GM21447 (cell line): ENCODE results near the gene GPA33.

Experiments used
- ATAC-seq: cut with Tn5 transposase; IDR thresholded peaks from one replicate; pipeline ENCODE4 v1.9.1; 2021; ENCODE audit not compliant: unreplicated experiment

GPA33 gene

GRCh38 chr1:167090314-167090942 is at the start of gene GPA33:
Gene GPA33, minus strand, starts transcription at chr1:167090377. Its CDS starts 90 bp downstream, at chr1:167090287.
- ATAC-seq = peak; percentile 59

- no peak for ATAC-seq
Measured at GRCh38 chr1:167138703-167139102, 48.5 kb upstream of the GPA33 start.

- no peak for ATAC-seq
Measured at GRCh38 chr1:167137793-167138510, 47.8 kb upstream of the GPA33 start.

- no peak for ATAC-seq
Measured at GRCh38 chr1:167137332-167137781, 47.2 kb upstream of the GPA33 start.

- no peak for ATAC-seq
Measured at GRCh38 chr1:167136806-167137205, 46.6 kb upstream of the GPA33 start.

DNA sequence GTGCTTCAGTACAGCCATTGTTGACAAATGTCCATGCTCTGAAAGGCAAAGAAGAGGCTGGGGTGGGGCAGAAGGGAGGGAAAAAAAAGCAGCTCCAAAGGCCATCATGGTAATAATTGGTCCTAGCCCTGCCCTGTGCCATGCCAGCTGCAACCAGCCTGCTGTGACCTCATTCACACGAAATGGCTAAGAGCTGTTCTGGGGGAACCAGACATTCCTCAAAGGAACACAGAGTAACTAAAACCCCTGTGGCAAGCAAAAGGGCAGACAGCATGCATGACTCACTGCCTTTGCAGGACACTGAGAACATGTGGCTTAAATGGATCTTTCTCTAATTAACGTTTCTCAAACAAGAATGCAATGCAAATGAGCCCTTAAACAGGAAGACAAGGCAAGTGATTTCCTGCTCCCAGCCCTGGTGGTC is 46.0 kb upstream of the GPA33 start:
- no peak for ATAC-seq

DNA sequence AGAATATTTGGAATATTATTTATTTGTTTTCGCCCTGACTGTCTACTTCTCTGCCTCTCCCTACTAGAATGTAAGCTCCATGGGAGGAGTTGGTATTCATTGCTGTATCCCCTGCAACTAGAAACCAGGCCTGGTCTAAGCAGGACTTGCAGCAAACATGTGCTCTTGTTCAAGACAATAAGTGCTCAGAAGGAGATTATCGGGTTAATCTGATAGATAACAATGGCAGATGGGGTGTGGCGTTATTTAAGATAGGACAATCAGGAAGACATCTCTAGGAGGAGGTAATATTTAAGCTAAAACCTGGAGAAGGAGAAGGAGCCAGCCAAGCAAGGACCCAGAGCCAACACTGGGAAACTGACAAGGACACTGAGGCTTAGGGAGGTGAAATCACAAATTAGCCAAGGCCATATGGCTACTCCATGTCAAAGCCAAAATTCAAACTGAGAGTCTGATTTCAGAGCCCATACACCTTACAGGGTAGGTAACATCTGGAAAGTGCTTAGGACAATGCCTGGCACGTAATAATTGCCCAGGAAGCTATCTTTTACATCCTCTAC is 45.2 kb upstream of the GPA33 start:
- ATAC-seq = no peak

GRCh38 chr1:167132301-167133010 is 42.3 kb upstream of the GPA33 start:
- no peak for ATAC-seq

- no peak for ATAC-seq
Measured at GRCh38 chr1:167130829-167131510, 40.8 kb upstream of the GPA33 start.

DNA sequence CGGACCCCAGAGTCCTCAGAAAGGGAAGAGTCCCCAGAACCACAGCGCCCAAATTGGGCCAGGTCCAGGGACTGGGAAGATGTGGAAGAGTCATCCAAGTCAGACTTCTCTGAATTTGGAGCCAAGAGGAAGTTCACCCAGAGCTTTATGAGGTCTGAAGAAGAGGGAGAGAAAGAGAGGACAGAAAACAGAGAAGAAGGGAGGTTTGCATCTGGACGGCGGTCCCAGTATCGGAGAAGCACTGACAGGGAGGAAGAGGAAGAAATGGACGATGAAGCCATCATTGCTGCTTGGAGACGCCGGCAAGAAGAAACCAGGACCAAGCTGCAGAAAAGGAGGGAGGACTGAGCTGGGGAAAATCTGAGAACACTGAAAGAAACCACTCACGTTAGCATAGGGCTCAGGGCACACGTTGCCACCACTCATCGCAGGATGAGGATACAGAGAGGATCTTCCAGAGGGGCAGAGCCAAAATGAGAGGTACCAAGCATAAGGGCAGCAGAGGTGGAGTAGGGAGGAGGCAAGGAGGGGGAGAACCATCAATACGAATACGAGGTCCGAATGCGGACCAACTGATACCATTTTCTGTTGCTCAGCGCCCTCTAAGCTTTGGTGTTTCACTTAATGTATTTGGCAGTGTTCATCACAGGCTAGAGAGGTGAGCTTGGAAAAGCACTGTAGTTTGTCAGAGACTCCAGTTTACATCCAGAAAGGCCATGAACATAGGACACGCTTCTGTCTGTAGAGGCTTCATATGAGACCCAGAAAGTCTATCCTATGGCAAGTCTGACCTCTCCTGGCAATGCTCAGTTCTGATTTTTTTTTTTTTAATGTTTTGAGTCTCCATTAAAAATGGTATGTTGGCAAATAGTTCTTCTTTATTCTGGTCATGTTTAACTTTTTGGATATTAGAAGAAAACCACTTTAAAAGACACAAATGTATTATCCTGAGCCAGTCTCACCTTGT is 38.4 kb upstream of the GPA33 start:
- no peak for ATAC-seq

- ATAC-seq = no peak
Measured at GRCh38 chr1:167127661-167128060, 37.5 kb upstream of the GPA33 start.

GRCh38 chr1:167127236-167127635 is 37.1 kb upstream of the GPA33 start:
- ATAC-seq = no peak

DNA sequence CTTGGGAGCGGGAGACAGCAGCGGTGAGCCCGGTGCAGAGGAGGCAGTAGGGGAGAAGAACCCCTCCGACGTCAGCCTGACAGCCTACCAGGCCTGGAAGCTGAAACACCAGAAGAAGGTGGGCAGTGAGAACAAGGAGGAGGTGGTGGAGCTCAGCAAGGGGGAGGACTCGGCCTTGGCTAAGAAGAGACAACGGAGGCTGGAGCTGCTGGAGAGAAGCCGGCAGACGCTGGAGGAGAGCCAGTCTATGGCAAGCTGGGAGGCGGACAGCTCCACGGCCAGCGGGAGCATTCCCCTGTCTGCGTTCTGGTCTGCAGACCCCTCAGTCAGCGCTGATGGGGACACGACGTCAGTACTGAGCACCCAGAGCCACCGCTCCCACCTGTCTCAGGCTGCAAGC is 36.6 kb upstream of the GPA33 start:
- no peak for ATAC-seq

DNA sequence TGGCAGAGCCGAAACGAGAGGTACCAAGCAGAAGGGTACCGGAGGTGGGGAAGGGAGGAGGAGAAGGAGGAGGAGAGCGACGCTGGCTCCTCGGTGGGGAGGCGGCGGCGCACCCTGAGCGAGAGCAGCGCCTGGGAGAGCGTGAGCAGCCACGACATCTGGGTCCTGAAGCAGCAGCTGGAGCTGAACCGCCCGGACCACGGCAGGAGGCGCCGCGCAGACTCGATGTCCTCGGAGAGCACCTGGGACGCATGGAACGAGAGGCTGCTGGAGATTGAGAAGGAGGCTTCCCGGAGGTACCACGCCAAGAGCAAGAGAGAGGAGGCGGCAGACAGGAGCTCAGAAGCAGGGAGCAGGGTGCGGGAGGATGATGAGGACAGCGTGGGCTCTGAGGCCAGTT is 36.1 kb upstream of the GPA33 start:
- ATAC-seq = no peak

DNA sequence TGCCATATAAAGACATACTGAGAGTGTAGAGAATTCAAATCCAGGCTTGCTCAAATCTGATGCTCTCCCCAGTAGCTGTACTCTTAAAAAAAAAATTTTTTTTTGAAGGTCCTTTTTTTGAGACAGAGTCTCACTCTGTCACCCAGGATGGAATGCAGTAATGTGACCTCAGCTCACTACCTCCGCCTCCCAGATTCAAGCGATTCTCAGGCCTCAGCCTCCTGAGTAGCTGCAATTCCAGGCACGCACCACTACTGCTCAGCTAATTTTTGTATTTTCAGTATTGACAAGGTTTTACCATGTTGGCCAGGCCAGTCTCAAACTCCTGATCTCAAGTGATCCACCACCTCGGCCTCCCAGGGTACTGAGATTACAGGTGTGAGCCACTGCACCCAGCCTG is 32.4 kb upstream of the GPA33 start:
- no peak for ATAC-seq

DNA sequence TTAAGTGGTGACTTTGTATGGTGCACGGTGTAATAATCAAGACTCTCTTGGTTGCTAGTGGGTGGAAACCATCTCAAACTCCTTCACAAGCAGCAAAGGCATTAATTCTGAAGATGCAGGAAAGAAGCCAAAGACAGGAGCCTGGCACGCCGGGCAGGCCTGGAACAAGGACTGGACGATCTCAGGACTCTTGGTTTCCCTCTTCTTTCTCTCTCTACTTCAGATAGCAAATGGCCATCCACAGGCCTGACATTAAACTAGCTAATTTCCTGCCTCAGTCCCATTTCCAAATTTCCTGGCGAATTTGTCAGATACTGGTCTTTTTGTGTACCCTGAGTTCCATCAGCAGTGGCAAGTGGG is 31.9 kb upstream of the GPA33 start:
- ATAC-seq = no peak

GRCh38 chr1:167121375-167122120 is 31.4 kb upstream of the GPA33 start:
- ATAC-seq = no peak

DNA sequence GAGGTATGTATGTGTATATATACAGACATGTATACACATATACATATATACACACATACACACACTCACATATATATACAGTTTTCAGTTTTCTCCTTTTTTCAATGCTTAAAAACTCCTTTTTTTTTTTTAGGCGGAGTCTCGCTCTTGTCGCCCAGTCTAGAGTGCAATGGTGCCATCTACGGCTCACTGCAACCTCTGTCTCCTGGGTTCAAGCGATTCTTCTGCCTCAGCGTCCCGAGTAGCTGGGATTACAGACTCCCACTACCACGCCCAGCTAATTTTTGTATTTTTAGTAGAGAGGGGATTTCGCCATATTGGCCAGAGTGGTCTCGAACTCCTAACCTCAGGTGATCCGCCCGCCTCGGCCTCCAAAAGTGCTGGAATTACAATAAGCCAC is 30.7 kb upstream of the GPA33 start:
- ATAC-seq = no peak

DNA sequence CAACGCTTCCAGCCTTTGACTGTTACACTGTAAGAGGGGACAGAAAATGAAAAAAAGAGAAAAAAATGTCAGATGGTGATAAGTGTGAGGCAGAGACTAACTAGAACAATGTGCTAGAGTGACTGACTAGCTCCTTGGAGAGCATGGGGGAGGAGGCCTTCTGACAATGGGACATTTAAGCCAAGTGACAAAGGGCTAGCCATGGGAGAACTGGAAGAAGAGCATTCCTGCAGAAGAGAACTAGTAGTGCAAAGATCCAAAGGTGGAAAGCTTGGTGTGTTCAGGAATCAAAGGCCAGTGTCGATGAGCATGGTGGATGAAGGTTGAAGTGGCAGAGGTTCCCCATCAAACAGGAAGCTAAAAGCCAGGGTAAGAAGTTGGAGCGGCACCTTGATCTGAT is 29.5 kb upstream of the GPA33 start:
- no peak for ATAC-seq
